ENCODE results near the gene CYB5R4. TPM values are rescaled to one million over a fixed set of nuclear protein-coding genes. Genes with fewer than 3 reads are reported as not detected.

The CYB5R4 gene
- total RNA-seq, 2 donors from 2014 or later = 13.7 to 18.9 TPM

DNA sequence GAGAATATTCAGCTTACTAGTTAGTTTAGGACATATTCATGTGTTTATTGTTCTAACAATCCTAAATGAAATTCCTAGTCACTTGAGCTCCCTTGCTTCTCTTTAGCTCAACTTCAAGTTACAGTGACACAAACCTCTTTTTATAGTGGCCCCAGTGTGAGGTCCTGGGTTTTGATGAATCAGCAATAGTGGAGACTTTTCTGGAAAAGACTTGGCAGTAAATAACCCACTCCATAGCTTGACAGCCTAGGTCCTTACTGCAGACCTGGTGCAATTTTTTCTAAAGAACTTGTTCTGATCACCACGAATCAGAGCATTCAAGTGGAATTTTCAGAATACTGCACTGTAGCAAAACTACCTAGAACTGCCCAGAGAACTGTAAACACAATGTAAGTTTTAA lies 13.2 kb upstream of the CYB5R4 start:
- H3K9me3 ChIP-seq (ENCODE audit: control insufficient read depth, low read length) = no peaks in the 10 kb centered on the region
- no peak overlapping the region for H3K4me3 Mint-ChIP-seq
- 86 to 100% methylated on average over 1 of the region's 1 CpG for WGBS, 2 experiments (ENCODE audit: insufficient coverage in 1 of 2, insufficient read length in 1 of 2)
- H3K27me3 Mint-ChIP-seq (ENCODE audit: insufficient read depth) = peaks cover 9% of the 10 kb centered on the region
- no peaks in the 10 kb centered on the region for H3K4me1 ChIP-seq (ENCODE audit: control insufficient read depth, insufficient read depth, low read length)
- no peak for DNase-seq
- peaks cover under 1% of the 10 kb centered on the region for H3K9me3 Mint-ChIP-seq
- no peak overlapping the region for H3K9ac ChIP-seq (ENCODE audit: extremely low read depth, low read length, poor library complexity, severe bottlenecking)
- H3K4me3 ChIP-seq (ENCODE audit: low read length) = no peak overlapping the region
- H3K27ac Mint-ChIP-seq = no peak overlapping the region
- no peaks in the 10 kb centered on the region for H3K36me3 ChIP-seq (ENCODE audit: control insufficient read depth, insufficient read depth, low read length)
- no peak for TF ChIP-seq CTCF (conservative IDR thresholded peaks at IDR 0.05)
- no peaks in the 10 kb centered on the region for H3K27me3 ChIP-seq (ENCODE audit: control insufficient read depth, insufficient read depth, low read length, poor library complexity, severe bottlenecking)
- H3K36me3 Mint-ChIP-seq (ENCODE audit: low read depth) = no peaks in the 10 kb centered on the region
- no peaks in the 10 kb centered on the region for H3K4me1 Mint-ChIP-seq
- no peak overlapping the region for H3K27ac ChIP-seq (ENCODE audit: low read depth, low read length)

DNA sequence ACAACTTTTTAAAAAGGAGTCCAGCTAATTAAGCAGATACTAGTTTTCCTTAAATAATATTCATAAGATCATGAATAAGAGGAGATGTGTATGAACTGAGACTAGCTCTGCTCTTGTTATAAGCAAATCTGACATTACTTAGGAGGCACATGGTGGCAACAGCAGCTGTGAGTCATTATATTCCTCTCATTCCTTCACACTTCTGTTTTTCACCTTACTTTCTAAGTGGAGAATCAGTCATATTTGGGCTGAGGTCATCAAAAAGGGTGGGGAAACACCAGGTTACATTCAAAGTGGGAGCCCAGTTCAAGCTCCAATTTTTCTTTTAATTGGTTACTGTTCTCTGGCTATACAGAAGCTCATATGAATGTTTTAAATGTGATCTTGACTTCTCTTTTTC lies 12.3 kb upstream of the CYB5R4 start:
- Mint-ChIP-seq H3K4me1 (no peaks in the 10 kb centered on the region), H3K9me3 (no peaks in the 10 kb centered on the region), H3K27me3 (ENCODE audit: insufficient read depth) (peaks cover 14% of the 10 kb centered on the region), H3K36me3 (ENCODE audit: low read depth) (no peaks in the 10 kb centered on the region), H3K27ac (no peak overlapping the region), H3K4me3 (no peak overlapping the region)
- Histone ChIP-seq H3K27me3 (ENCODE audit: control insufficient read depth, insufficient read depth, low read length, poor library complexity, severe bottlenecking) (peaks cover 9% of the 10 kb centered on the region), H3K27ac (ENCODE audit: low read depth, low read length) (no peak overlapping the region), H3K36me3 (ENCODE audit: control insufficient read depth, insufficient read depth, low read length) (no peaks in the 10 kb centered on the region), H3K4me3 (ENCODE audit: low read length) (no peak overlapping the region), H3K4me1 (ENCODE audit: control insufficient read depth, insufficient read depth, low read length) (no peaks in the 10 kb centered on the region), H3K9me3 (ENCODE audit: control insufficient read depth, low read length) (no peaks in the 10 kb centered on the region), H3K9ac (ENCODE audit: extremely low read depth, low read length, poor library complexity, severe bottlenecking) (no peak overlapping the region)
- DNase-seq = no peak
- TF ChIP-seq CTCF (conservative IDR thresholded peaks at IDR 0.05) = no peak

GRCh38 chr6:83849127-83849526 lies 10.4 kb upstream of the CYB5R4 start:
- H3K9me3 ChIP-seq (ENCODE audit: control insufficient read depth, low read length) = no peaks in the 10 kb centered on the region
- DNase-seq = no peak
- no peak overlapping the region for H3K27ac ChIP-seq (ENCODE audit: low read depth, low read length)
- Mint-ChIP-seq H3K36me3 (ENCODE audit: low read depth) (no peaks in the 10 kb centered on the region), H3K4me1 (peaks cover 1% of the 10 kb centered on the region), H3K27ac (no peak overlapping the region), H3K27me3 (ENCODE audit: insufficient read depth) (peaks cover 33% of the 10 kb centered on the region), H3K9me3 (no peaks in the 10 kb centered on the region), H3K4me3 (no peak overlapping the region)
- H3K36me3 ChIP-seq (ENCODE audit: control insufficient read depth, insufficient read depth, low read length) = no peaks in the 10 kb centered on the region
- H3K9ac ChIP-seq (ENCODE audit: extremely low read depth, low read length, poor library complexity, severe bottlenecking) = no peak overlapping the region
- TF ChIP-seq CTCF (conservative IDR thresholded peaks at IDR 0.05) = no peak
- WGBS, 2 experiments (ENCODE audit: insufficient coverage in 1 of 2, insufficient read length in 1 of 2) = 86 to 90% methylated on average over 2 of the region's 2 CpGs
- H3K4me3 ChIP-seq (ENCODE audit: low read length) = no peak overlapping the region
- H3K27me3 ChIP-seq (ENCODE audit: control insufficient read depth, insufficient read depth, low read length, poor library complexity, severe bottlenecking) = peaks cover 28% of the 10 kb centered on the region
- H3K4me1 ChIP-seq (ENCODE audit: control insufficient read depth, insufficient read depth, low read length) = no peaks in the 10 kb centered on the region

Measured in endodermal cell (in vitro differentiated cells).